ENCODE measurements around the gene EPN2.
"Not testable (repeated sequence)": the region's sequence is repeated elsewhere in the genome, so short reads cannot be mapped to it uniquely, and the experiment has no call there.

DNA sequence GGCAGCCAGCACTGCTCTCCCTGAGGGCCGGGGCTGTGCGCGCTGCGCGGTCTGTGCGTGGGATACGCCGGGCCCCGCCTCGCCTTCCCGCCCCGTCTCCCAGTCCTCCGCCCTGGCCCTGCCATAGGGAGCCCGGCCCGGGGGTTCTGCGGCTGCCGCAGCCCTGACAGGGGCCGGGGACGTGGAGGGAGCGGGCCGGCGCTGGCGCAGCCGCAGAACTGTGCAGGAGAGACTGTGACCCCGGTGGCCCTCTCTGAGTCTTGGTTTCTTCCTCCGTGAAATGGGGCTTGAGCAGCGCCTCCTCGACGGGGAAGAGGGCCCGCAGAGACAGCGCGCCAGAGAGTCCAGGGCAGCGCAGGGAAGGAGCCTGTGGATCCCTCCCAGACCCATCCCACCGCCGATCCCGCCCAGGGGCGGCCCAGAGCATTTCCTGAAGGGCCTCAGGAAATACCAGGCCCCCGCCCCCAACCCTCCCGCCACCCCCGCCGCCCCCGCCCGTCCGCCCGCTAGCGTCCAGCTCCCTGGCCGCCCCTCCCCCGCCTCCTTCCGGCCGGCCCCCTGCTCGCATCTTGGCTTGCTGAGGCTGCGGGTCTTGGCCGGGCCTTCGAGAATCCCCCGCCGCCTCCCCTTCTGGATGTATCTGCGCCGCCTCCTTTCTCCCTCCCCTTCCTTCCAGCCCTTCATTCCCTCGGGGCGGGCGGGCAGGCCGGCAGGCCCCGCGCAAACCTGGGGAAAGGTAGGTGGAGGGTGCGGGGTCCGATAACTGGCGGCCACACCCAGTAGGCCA lies 21.9 kb upstream of the EPN2 start:
- not testable (repeated sequence) for TF ChIP-seq RXRA, RAD21 (IDR thresholded peaks at IDR 0.05)
- TF ChIP-seq, protein P1, sequence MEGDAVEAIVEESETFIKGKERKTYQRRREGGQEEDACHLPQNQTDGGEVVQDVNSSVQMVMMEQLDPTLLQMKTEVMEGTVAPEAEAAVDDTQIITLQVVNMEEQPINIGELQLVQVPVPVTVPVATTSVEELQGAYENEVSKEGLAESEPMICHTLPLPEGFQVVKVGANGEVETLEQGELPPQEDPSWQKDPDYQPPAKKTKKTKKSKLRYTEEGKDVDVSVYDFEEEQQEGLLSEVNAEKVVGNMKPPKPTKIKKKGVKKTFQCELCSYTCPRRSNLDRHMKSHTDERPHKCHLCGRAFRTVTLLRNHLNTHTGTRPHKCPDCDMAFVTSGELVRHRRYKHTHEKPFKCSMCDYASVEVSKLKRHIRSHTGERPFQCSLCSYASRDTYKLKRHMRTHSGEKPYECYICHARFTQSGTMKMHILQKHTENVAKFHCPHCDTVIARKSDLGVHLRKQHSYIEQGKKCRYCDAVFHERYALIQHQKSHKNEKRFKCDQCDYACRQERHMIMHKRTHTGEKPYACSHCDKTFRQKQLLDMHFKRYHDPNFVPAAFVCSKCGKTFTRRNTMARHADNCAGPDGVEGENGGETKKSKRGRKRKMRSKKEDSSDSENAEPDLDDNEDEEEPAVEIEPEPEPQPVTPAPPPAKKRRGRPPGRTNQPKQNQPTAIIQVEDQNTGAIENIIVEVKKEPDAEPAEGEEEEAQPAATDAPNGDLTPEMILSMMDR (IDR thresholded peaks at IDR 0.05; ENCODE audit: low read depth, low read length, missing input control): not testable (repeated sequence)
- TF ChIP-seq, protein P2, sequence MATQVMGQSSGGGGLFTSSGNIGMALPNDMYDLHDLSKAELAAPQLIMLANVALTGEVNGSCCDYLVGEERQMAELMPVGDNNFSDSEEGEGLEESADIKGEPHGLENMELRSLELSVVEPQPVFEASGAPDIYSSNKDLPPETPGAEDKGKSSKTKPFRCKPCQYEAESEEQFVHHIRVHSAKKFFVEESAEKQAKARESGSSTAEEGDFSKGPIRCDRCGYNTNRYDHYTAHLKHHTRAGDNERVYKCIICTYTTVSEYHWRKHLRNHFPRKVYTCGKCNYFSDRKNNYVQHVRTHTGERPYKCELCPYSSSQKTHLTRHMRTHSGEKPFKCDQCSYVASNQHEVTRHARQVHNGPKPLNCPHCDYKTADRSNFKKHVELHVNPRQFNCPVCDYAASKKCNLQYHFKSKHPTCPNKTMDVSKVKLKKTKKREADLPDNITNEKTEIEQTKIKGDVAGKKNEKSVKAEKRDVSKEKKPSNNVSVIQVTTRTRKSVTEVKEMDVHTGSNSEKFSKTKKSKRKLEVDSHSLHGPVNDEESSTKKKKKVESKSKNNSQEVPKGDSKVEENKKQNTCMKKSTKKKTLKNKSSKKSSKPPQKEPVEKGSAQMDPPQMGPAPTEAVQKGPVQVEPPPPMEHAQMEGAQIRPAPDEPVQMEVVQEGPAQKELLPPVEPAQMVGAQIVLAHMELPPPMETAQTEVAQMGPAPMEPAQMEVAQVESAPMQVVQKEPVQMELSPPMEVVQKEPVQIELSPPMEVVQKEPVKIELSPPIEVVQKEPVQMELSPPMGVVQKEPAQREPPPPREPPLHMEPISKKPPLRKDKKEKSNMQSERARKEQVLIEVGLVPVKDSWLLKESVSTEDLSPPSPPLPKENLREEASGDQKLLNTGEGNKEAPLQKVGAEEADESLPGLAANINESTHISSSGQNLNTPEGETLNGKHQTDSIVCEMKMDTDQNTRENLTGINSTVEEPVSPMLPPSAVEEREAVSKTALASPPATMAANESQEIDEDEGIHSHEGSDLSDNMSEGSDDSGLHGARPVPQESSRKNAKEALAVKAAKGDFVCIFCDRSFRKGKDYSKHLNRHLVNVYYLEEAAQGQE (IDR thresholded peaks at IDR 0.05): not testable (repeated sequence)

Measured in liver (tissue), 3 donors.